PC-9 (cell line): ENCODE measurements around the gene PRPH. TPM values are rescaled to one million over a fixed set of nuclear protein-coding genes. Genes with fewer than 3 reads are reported as not detected.
"Not testable (repeated sequence)": the region's sequence is repeated elsewhere in the genome, so short reads cannot be mapped to it uniquely, and the experiment has no call there.

Source experiments
- BruUV-seq: library from RNA; stranded (reverse); fragments of 400-500 nt; replicated peaks from 2 replicates; lab custom pipeline; 2021; lab: Mats Ljungman, UMichigan
- CTCF ChIA-PET: fragments of 300-600 bp; sonication (Branson Sonifier 250); formaldehyde crosslinking; loops from one replicate; lab custom pipeline; 2022; ENCODE audit warnings: antibody characterized with exemption; lab: Charles Lee
- POLR2A ChIA-PET: fragments of 300-600 bp; sonication (Branson Sonifier 250); formaldehyde crosslinking; loops from one replicate; lab custom pipeline; 2022; ENCODE audit warnings: antibody characterized with exemption; ENCODE audit not compliant: unreplicated experiment; lab: Charles Lee
- DNase-seq, 2 experiments: peaks; one replicate each; pipeline versions ENCODE4 v3.0.0 to v3.0.0-alpha.2; 2015 to 2022; ENCODE audit warnings: mixed read lengths in 1 of 2
- H2AFZ ChIP-seq: fragments of 200-600 bp; sonication (generic); 2 replicates; pipeline ENCODE4 v1.8.1; 2017; ENCODE audit warnings: antibody characterized with exemption
- H3F3A ChIP-seq: fragments of 200-600 bp; sonication (generic); 2 replicates; pipeline ENCODE4 v1.8.1; 2017; ENCODE audit warnings: antibody characterized with exemption, mild to moderate bottlenecking, low read depth; ENCODE audit not compliant: insufficient read depth
- H3K27ac ChIP-seq: fragments of 200-600 bp; sonication (generic); 2 replicates; pipeline ENCODE4 v1.6.1; 2016; ENCODE audit warnings: mixed run types
- H3K27me3 ChIP-seq: fragments of 200-600 bp; sonication (generic); 2 replicates; pipeline ENCODE4 v1.6.1; 2016; ENCODE audit warnings: low read depth, mixed run types; ENCODE audit not compliant: insufficient read depth
- H3K36me3 ChIP-seq: fragments of 200-600 bp; sonication (generic); 2 replicates; pipeline ENCODE4 v1.6.1; 2016; ENCODE audit warnings: low read depth, mixed run types
- H3K4me1 ChIP-seq: fragments of 200-600 bp; sonication (generic); replicated peaks from 2 replicates; pipeline ENCODE4 v1.6.1; 2016; ENCODE audit warnings: mixed run types; ENCODE audit not compliant: insufficient read depth
- H3K4me2 ChIP-seq: fragments of 200-600 bp; sonication (generic); 2 replicates; pipeline ENCODE4 v1.6.1; 2017; ENCODE audit warnings: mixed run types
- H3K4me3 ChIP-seq: fragments of 200-600 bp; sonication (generic); 2 replicates; pipeline ENCODE4 v1.6.1; 2016; ENCODE audit warnings: mixed run types
- H3K79me2 ChIP-seq: fragments of 200-600 bp; sonication (generic); 2 replicates; pipeline ENCODE4 v1.6.1; 2017; ENCODE audit warnings: low read depth, mixed run types
- H3K9me2 ChIP-seq: fragments of 200-600 bp; sonication (generic); 2 replicates; pipeline ENCODE4 v1.8.1; 2017; ENCODE audit warnings: mild to moderate bottlenecking; ENCODE audit not compliant: insufficient read depth
- H3K9me3 ChIP-seq: fragments of 200-600 bp; sonication (generic); 2 replicates; pipeline ENCODE4 v1.8.1; 2016; ENCODE audit warnings: low read depth; ENCODE audit not compliant: insufficient read depth
- H4K20me1 ChIP-seq: fragments of 200-600 bp; sonication (generic); 2 replicates; pipeline ENCODE4 v1.8.1; 2017; ENCODE audit not compliant: insufficient read depth
- EZH2 ChIP-seq: fragments of 200-600 bp; sonication (generic); IDR thresholded peaks from 2 replicates; pipeline ENCODE4 v1.8.0; 2017; ENCODE audit warnings: antibody characterized with exemption, low read depth
- intact Hi-C: fragments of 100-400 bp; cut with micrococcal nuclease; formaldehyde crosslinking; loops from one replicate; pipeline ENCODE4 v1.10.0; 2022; ENCODE audit not compliant: unreplicated experiment
- total RNA-seq: library from RNA; stranded (reverse); gene quantifications from 2 replicates; pipeline ENCODE4 v1.2.3, GENCODE V29; 2021
- TF ChIP-seq, protein P1 (sequence below): fragments of 200-600 bp; sonication (generic); conservative IDR thresholded peaks from 2 replicates; pipeline ENCODE4 v1.6.1; 2017; ENCODE audit warnings: mixed run types, antibody characterized with exemption, mild to moderate bottlenecking, moderate library complexity

Gene PRPH
- total RNA-seq, 1 experiment from 2014 or later, result 0.46 TPM

DNA sequence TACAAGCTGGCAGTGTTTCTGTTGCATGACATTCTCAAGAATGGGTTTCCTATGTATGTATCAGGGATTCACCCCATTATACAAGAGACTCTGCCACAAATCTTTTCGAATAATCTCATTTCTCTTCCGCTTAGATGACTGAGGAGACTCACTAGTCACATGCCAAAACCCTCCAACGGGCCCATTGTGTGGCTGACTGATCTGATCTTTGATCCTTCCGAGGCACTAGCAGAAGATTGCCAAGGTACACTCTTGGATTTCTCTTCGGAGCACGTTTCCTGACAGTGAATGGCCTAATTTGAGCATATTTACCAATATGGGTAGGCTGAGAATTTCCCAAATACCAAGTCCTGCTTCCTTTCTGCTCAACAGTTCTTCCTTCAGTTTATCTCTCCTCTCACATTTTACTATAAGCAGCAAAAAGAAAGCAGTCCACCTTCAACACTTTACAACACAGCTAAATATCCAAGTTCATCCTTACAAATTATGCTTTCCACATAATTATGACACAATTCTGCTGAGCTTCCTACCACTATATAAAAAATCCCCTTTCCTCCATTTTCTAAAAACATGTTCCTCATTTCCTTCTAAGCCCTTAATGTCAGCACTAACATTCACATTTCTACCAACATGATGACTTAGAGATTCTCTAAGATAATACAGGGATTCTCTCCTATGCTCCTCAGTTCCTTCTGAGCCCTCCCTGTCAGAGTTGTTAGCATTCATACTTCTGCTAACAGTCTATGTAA is 11.0 kb downstream of the PRPH start:
- Histone ChIP-seq H3K36me3 (no peaks in the 10 kb centered on the region), H3K27me3 (no peaks in the 10 kb centered on the region), H3K4me1 (no peaks in the 10 kb centered on the region), H3K4me3 (no peak overlapping the region), H3F3A (no peaks in the 10 kb centered on the region), H2AFZ (no peak overlapping the region), H3K4me2 (no peak overlapping the region), H3K27ac (no peak overlapping the region), H4K20me1 (no peaks in the 10 kb centered on the region), H3K9me3 (no peaks in the 10 kb centered on the region), H3K9me2 (no peaks in the 10 kb centered on the region), H3K79me2 (no peaks in the 10 kb centered on the region)
- no TSS peak for BruUV-seq
- intact Hi-C loops, result no loop called here
- TF ChIP-seq, protein P1, sequence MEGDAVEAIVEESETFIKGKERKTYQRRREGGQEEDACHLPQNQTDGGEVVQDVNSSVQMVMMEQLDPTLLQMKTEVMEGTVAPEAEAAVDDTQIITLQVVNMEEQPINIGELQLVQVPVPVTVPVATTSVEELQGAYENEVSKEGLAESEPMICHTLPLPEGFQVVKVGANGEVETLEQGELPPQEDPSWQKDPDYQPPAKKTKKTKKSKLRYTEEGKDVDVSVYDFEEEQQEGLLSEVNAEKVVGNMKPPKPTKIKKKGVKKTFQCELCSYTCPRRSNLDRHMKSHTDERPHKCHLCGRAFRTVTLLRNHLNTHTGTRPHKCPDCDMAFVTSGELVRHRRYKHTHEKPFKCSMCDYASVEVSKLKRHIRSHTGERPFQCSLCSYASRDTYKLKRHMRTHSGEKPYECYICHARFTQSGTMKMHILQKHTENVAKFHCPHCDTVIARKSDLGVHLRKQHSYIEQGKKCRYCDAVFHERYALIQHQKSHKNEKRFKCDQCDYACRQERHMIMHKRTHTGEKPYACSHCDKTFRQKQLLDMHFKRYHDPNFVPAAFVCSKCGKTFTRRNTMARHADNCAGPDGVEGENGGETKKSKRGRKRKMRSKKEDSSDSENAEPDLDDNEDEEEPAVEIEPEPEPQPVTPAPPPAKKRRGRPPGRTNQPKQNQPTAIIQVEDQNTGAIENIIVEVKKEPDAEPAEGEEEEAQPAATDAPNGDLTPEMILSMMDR, result no peak
- no peak for TF ChIP-seq EZH2
- ChIA-PET CTCF (interaction anchor here (0.5 to 0.6 kb wide), 2 partner anchors 52 to 298 kb away, joined by 4 to 6 read pairs; no protein-coding TSS in a partner anchor), POLR2A (no interaction called here)
- no peak for DNase-seq

DNA sequence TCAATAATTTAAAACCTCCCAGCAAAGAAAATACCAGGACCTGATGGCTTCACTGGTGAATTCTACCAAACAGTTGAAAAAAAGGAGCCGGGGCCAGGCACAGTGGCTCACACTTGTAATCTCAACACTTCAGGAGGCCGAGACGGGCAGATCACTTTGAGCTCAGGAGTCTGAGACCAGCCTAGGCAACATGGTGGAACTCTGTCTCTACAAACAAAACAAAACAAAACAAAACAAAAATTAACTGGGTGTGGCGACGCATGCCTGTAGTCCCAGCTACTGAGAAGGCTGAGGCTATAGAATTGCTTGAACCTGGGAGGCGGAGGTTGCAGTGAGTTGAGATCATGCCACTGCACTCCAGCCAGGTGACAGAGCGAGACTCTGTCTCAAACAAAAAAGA is 14.4 kb downstream of the PRPH start:
- POLR2A ChIA-PET, result interaction anchor here (0.6 kb wide), 1 partner anchor 9 kb away, joined by 3 read pairs; no protein-coding TSS in a partner anchor

DNA sequence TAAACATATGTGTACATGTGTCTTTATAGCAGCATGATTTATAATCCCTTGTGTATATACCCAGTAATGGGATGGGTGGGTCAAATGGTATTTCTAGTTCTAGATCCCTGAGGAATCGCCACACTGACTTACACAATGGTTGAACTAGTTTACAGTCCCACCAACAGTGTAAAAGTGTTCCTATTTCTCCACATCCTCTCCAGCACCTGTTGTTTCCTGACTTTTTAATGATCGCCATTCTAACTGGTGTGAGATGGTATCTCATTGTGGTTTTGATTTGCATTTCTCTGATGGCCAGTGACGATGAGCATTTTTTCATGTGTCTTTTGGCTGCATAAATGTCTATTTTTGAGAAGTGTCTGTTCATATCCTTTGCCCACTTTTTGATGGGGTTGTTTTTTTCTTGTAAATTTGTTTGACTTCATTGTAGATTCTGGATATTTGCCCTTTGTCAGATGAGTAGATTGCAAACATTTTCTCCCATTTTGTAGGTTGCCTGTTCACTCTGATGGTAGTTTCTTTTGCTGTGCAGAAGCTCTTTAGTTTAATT is 15.6 kb downstream of the PRPH start:
- BruUV-seq, H3K9me2 ChIP-seq: not testable (repeated sequence)

More for the DNA sequence above, 14.4 kb downstream of the PRPH start:
- intact Hi-C loops, result no loop called here
- H3K36me3 ChIP-seq, result no peaks in the 10 kb centered on the region
- no peak for TF ChIP-seq EZH2
- TF ChIP-seq, protein P1, result no peak
- no peaks in the 10 kb centered on the region for H3K9me2 ChIP-seq
- no peak overlapping the region for H3K27ac ChIP-seq
- no peak overlapping the region for H2AFZ ChIP-seq
- no TSS peak for BruUV-seq
- H3K4me1 ChIP-seq, result no peaks in the 10 kb centered on the region
- CTCF ChIA-PET, result no interaction called here
- no peaks in the 10 kb centered on the region for H4K20me1 ChIP-seq
- H3F3A ChIP-seq, result no peaks in the 10 kb centered on the region
- H3K4me2 ChIP-seq, result no peak overlapping the region
- H3K79me2 ChIP-seq, result no peaks in the 10 kb centered on the region
- no peak for DNase-seq
- no peak overlapping the region for H3K4me3 ChIP-seq
- H3K9me3 ChIP-seq, result no peaks in the 10 kb centered on the region
- H3K27me3 ChIP-seq, result no peaks in the 10 kb centered on the region

More for the DNA sequence above, 15.6 kb downstream of the PRPH start:
- H3K79me2 ChIP-seq, CTCF ChIA-PET, DNase-seq, H3K27me3 ChIP-seq, POLR2A ChIA-PET, H3K4me3 ChIP-seq, H3K9me3 ChIP-seq, H2AFZ ChIP-seq, H3K36me3 ChIP-seq, H3K4me1 ChIP-seq, intact Hi-C loops, H3K27ac ChIP-seq, H3F3A ChIP-seq, H4K20me1 ChIP-seq, H3K4me2 ChIP-seq: not testable (repeated sequence)
